GM06990 (cell line): ENCODE data around the gene ASGR1.

ENCODE experiments used
- DNase-seq: peaks from one replicate; pipeline ENCODE4 v3.0.0-alpha.2; 2011; ENCODE audit not compliant: insufficient read length; ENCODE audit errors: extremely low read depth
- H3K27me3 ChIP-seq: replicated peaks from 2 replicates; pipeline ENCODE4 v1.6.0; 2011; ENCODE audit warnings: low read length; ENCODE audit not compliant: control insufficient read depth, insufficient read depth
- H3K36me3 ChIP-seq: 2 replicates; pipeline ENCODE4 v1.5.1; 2011; ENCODE audit warnings: low read length; ENCODE audit not compliant: control insufficient read depth, insufficient read depth
- H3K4me3 ChIP-seq: replicated peaks from 2 replicates; pipeline ENCODE4 v1.5.1; 2011; ENCODE audit warnings: low read depth, mild to moderate bottlenecking, control low read depth, low read length
- CTCF ChIP-seq: IDR thresholded peaks from 2 replicates; pipeline ENCODE4 v1.5.1; 2011; ENCODE audit warnings: low read length, control low read depth, mild to moderate bottlenecking, inconsistent platforms; ENCODE audit not compliant: insufficient read depth, poor library complexity, severe bottlenecking

The ASGR1 gene

GRCh38 chr17:7220593-7221277 is 41.6 kb upstream of the ASGR1 start:
- peak; percentile 47 for DNase-seq
- no peaks in the 10 kb centered on the region for H3K27me3 ChIP-seq
- peak overlapping the region; percentile 81 for H3K4me3 ChIP-seq
- peak; percentile 68 for TF ChIP-seq CTCF
- peaks cover 19% of the 10 kb centered on the region for H3K36me3 ChIP-seq

GRCh38 chr17:7219812-7220592 is 40.8 kb upstream of the ASGR1 start, which contains the start of the genes ACADVL and DLG4:
Gene ACADVL (plus strand): TSS chr17:7219938. CDS start chr17:7219985, 47 bp downstream.
Gene DLG4 (minus strand): TSS chr17:7219836.
- H3K36me3 ChIP-seq: peaks cover 19% of the 10 kb centered on the region
- peak; percentile 83 for DNase-seq
- peak within 1 kb of the TSS; percentile 81 for H3K4me3 ChIP-seq
- no peaks in the 10 kb centered on the region for H3K27me3 ChIP-seq
- TF ChIP-seq CTCF: no peak

- Histone ChIP-seq H3K27me3 (no peaks in the 10 kb centered on the region), H3K4me3 (peak overlapping the region; percentile 81), H3K36me3 (peaks cover 15% of the 10 kb centered on the region)
- DNase-seq: no peak
- TF ChIP-seq CTCF: no peak
Measured at GRCh38 chr17:7219229-7219811, 40.1 kb upstream of the ASGR1 start.

- peaks cover 11% of the 10 kb centered on the region for H3K36me3 ChIP-seq
- DNase-seq: no peak
- no peaks in the 10 kb centered on the region for H3K27me3 ChIP-seq
- no peak overlapping the region for H3K4me3 ChIP-seq
- TF ChIP-seq CTCF: no peak
Measured at GRCh38 chr17:7218758-7219157, 39.6 kb upstream of the ASGR1 start.

- no peak overlapping the region for H3K4me3 ChIP-seq
- TF ChIP-seq CTCF: no peak
Measured at GRCh38 chr17:7218166-7218565, 39.0 kb upstream of the ASGR1 start.

More at GRCh38 chr17:7218166-7218565, 39.0 kb upstream of the ASGR1 start:
- peaks cover 5% of the 10 kb centered on the region for H3K36me3 ChIP-seq
- no peaks in the 10 kb centered on the region for H3K27me3 ChIP-seq
- DNase-seq: no peak
